Stimulated activated CD8-positive, alpha-beta memory T cell treated with anti-CD3 and anti-CD28 coated beads, Interleukin-15, amount 100 ng/mL, for 24 hours (primary cell): Measurements from ENCODE around the gene HMGN3.

Experiments
- DNase-seq: peaks from one replicate; pipeline ENCODE4 v3.0.0-alpha.2; 2020; ENCODE audit warnings: low read depth

Gene HMGN3

DNA sequence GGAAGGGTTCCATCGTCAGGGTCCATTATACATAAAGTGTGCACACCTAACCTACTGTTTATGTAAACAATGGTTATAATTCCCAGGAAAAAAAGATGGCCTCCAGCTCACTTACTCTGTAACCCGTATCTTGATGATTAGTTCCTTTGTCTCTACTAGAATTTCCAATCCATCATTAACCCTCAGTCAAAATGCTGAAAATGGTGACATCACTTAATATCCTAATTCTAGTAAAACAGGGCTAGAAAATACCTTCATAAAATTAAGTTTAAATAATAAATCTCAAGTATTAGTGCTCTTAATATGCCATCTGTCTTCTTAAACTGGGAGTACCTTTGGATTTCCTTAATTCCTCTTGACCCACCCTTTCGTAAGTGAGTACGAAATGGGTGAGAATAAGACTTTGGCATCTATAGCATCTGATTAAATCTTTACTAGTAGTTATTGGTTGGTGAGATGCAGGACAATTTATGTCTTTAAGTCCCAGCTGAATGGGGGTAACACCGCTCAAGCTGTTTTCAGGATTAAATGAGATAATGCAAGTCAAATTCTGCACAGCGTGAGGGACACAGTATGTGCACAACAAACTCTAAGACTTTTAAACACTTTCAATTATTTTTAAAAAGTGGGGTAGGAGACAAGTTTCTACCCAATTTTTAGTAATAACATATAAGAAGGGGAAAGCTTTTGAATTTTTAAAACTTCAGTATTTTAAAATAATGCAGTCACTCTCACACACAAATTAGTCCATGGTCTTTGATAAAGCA is 1.6 kb downstream of the HMGN3 start:
- no peak for DNase-seq

- DNase-seq: no peak
These were observed 2.8 kb downstream of the HMGN3 start for GRCh38 chr6:79231666-79232065.

DNA sequence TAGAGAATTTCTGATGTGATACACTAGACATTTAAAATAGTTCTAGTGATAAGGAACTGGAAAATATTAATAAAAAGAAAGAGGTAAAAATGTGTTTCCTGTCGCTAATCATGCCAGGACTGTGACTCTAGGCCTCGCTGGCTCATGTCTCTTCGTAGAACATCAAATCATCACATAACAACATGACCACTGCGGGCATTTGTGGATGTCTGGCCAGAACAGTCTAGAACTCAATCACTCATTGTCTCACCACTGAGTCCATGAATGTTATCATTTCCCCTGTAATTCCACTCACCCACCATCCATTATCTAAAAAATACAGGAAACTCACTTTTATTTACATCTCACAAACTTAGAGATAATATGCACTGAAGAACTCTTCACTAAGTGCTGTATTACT is 3.4 kb downstream of the HMGN3 start:
- no peak for DNase-seq

GRCh38 chr6:79230149-79230548 is 4.3 kb downstream of the HMGN3 start:
- DNase-seq: no peak

DNA sequence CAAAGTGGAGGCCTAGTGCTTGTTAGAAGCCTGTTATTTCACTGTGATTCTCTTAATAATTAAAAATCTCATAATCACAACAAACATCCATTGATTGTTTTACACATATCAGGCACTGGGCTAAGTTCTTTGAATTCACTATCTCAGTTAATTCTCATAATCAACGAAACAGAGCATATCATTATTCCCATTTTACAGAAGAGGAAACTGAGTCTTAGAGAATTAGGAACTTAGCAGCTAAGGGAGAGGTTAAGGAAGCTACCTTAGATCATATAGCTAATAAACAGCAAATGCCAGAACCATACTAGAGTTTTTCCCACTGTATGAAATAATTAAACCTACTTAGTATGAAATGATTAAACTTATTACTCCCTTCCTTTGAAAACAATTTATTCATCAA is 7.0 kb downstream of the HMGN3 start:
- DNase-seq: no peak

DNA sequence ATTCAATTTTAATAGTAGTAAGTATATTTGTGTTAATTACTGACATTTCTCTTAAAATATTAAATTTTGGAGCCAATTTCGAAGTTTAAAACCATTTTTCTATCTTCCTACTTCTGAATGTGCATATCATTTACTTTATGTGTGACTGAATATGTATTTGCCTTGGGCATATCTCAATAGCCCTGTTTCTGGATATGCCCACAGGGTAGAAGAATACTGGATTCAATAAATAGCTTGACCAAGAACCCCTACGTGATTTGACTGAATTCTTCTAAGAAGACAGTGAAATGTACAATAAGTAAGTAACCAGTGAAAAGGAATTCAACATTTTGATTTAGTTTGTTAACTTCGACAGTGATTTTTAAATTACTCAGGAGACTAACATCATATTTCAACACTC is 7.8 kb downstream of the HMGN3 start:
- DNase-seq: no peak

DNA sequence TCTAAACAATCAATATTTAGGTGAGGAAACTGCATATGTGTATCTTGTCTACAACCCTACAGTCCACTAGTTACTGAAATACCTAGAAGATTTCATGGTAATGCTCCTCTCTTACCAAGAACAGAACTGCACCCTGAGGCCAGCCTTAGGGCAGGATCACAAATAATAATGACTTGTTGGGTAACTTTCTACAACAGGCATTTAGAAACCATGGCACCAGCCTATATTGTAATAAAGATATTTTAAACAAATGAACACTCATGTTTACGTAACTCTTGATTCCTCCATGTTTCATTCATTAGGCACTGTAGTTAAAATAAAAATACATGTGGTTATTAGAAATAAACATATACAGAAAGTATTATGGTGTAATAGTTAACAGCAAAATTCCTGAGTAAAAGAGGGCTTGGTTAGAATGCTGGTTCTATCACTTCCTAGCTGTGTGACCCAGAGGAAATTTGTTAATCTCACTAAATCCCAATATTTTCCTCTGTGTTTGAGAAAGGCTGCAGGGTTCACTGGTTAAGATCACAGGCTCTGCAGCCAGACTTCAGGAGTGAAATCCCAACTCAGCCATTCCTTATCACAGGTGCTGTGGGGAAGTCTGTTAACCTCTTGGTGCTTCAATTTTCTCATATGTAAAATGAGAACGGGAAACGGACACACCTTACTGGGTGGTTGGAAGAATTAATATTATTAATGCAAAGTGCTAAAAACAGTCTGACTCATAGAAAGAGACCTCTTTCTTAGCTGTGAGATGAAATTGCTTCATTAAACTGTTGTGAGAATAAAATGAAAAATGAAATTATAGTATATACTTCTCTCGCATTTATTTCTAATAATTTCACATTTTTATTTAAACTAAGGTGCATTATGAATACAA is 8.5 kb downstream of the HMGN3 start:
- no peak for DNase-seq

- DNase-seq: no peak
These were observed 10.7 kb downstream of the HMGN3 start for GRCh38 chr6:79223611-79224404.

- DNase-seq: no peak
These were observed 19.2 kb downstream of the HMGN3 start for GRCh38 chr6:79215213-79215824.

GRCh38 chr6:79212859-79213258 is 21.6 kb downstream of the HMGN3 start:
- DNase-seq: no peak

GRCh38 chr6:79208816-79209215 is 25.7 kb downstream of the HMGN3 start:
- DNase-seq: no peak

DNA sequence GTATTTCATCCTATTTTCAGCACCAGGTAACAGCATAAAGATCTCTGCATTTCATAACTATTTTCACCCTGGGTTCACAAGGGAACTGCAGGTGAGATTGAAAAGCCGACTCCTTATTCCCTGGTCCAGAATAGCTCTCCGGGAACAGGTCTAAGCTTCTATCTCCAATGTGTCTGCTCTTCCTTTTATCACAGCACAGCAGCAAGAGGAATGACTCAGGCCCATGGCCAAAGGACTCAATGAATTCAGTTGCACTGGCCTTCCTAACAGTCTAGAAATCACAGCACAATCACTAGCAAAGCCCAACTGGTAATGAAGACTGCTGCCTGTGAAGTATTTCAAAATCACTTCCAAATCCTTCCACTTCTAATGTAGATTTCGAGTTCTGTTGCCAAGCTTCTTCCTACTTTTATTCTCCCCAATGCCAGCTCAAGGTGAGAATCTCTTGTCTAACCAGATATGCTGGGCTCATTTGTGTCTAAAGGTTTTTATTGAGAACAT is 30.7 kb downstream of the HMGN3 start:
- no peak for DNase-seq

DNA sequence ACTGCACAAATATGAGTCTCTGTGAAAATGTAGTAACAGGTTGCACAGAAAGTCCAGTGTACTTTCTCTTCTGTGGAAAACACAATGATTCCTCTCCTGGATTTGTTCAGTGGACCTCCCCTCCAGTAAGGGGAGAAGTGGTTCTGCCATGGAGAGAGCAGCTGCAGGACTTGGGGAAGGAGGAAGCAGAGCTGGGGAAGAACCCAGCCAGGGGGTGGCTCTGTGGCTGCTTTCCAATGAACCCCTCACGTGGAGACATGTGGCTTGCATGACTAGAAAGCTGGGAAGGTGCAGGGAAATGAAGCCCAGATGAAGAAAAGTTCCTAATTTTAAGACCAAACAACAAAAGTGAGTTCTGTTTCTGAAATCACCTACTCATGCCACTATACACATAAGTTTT is 31.9 kb downstream of the HMGN3 start:
- no peak for DNase-seq

- DNase-seq: no peak
These were observed 32.5 kb downstream of the HMGN3 start for GRCh38 chr6:79201983-79202382.

DNA sequence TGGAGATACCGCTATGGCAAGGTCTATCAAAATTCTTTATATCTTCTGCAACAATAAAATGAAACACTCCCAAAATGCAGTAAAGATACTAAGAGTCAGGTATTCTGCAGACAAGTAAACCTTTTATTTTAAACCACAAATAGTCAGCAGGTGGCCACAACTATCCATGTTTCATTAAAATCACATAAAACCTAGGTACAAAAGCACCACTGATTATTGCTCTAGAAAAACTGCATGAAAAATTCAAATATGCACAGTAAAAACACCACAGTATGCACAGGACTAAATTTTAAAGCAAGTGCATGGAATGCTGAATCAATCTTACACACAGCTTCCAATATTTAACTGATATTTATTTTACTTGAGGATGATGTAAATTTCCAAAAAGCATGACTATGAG is 33.3 kb downstream of the HMGN3 start:
- no peak for DNase-seq

DNA sequence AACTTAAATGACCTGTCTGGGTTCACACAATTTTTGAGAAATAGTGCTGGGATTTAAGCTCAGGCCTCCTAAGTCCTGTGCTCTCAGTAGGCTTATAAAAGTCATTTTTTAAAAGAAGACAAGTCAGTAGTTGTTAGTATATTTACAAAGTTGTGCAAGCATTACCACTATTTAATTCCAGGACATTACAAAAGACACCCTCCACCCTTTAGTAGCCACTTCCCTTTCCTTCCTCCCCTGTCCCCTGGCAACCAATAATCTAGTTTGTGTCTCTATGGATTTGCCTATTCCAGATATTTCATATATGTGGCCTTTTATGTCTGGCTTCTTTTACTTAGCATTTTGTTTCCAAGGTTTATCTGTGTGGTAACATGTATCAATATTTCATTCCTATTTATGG is 37.6 kb downstream of the HMGN3 start:
- DNase-seq: no peak

GRCh38 chr6:79193971-79194370 is 40.5 kb downstream of the HMGN3 start:
- DNase-seq: no peak

DNA sequence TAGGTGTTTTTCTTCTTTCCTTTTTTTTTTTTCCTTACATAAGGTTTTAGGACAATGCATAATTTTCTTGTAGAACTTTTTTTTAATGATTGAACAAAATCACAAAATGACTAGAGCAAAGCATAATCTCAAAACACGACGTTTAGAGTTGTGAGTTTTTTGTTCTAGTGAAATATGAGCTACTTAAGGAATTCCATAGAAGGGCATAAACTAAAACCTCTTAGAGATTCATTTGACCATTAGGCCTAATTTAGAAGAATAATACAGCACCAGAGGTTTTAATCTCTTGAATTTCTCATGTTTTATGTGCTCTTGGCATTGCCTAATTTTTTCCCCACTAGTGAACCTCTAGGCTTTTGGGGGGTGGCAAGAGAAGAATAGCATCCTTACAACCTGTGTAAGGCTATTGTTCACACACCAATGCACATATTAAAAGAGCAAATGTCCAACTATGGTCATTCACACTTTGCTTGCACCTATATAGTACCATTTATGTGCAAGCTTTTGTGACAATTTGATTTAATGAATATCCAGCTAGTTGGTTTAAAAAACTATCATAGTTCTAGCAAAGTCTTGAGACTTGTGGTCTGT is 44.6 kb downstream of the HMGN3 start:
- no peak for DNase-seq

- DNase-seq: no peak
These were observed 45.5 kb downstream of the HMGN3 start for GRCh38 chr6:79188885-79189480.

DNA sequence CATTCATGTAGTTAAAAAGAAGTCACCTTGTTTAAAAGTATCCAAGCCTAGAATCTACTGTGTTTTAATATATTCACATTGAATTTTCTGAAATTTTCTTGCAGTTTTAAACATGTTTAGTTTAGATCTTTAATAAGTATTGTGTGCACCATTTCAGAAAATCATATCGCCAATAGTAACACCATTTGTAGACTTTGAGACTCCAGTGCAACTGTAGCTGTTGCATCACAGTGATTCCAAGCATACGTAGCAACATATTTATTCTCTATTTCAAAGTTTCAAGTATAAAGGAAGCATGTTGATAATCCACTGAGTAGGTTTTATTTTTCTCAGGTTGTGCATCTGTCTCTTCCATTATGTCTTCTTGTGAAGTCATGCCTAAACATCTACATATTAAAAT is 46.4 kb downstream of the HMGN3 start:
- DNase-seq: no peak

DNA sequence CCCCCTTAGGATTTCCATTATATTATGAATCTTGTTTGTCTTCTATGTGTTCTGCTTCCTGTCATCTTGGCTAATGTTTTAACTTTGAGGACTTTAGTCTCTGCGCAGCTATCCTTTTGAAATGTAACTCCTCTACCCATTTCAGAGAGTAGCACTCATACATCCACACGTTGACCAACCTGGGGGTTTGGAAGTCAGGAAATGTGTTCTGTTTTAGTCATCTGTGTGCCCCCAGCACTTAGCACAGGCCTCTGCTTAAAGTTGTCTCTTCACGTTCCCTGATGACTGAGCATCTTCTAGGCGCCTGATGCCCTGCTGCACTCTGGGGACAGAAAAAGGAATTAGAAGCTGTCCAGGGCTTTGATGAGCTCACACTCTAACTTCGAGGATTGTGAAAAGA is 47.9 kb downstream of the HMGN3 start:
- no peak for DNase-seq
